Measurements from ENCODE around the gene DNAJB8.

Gene DNAJB8

DNA sequence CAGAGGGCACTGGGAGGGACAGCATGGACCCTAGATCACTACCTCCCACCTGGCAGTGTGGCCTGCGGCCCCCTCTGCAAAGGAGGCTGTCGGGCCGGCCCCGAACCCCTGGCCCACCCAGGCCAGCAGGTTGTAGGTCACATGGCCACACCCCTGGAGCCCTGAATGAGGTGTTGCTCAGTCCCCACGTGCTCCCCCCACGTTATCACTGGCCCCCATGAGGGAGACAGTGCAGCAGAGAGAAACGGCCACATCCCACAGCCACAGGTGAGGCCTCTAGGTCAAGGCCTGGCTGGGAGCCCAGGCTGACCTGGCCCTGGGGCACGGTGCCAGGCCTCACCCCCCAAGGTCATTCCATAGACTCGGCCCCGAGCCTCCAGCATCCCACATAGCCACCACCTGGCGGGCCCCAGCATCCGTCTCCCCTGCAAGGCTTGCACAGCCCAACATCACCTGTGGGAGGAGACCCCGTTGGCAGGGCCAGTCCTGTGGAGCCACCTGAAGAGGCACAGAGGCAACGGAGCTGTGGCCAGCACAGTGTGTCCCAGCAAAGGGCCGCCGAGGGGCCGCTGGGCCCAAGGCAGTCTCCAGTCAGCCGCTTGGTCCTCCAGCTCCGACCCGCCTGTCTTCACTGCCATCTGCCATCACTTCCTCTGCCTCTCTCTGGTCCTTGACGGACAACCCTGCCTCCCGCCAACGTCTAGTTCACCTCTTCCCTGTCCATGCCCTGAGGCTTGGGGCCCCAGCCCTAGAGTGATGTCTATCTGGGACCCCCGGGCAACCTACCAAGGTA is 53.1 kb downstream of the DNAJB8 start:
- Histone ChIP-seq H3K36me3 (ENCODE audit: insufficient read depth, low read length) (no peaks in the 10 kb centered on the region), H3K9ac (ENCODE audit: low read depth, low read length) (no peak overlapping the region), H3K27ac (ENCODE audit: low read depth, low read length) (no peak overlapping the region), H3K9me3 (ENCODE audit: insufficient read depth, low read depth, low read length) (no peaks in the 10 kb centered on the region), H3K4me3 (ENCODE audit: low read length) (no peak overlapping the region), H3K4me1 (ENCODE audit: insufficient read depth, low read length) (peaks cover 16% of the 10 kb centered on the region), H3K27me3 (ENCODE audit: insufficient read depth, low read length) (no peaks in the 10 kb centered on the region)
- WGBS = 90% methylated on average over 24 of the region's 24 CpGs

DNA sequence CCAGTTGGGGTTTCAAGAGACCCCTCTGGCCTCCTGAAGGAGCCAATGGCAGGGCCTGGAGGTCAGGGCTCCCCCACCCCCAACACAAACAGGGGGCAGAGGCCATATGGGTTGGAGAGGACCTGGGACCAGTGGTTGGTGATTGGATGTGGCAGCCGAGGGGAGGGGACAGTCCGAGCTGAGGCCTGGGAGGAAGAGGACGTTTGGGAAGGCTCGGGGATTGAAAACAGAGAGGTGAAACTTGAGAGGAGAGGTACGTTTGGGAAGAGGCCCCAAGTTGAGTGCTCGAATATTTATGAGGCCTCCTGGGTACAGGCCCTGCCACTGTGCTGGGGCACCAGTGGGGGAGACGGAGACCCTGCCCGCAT is 53.7 kb downstream of the DNAJB8 start:
- H3K36me3 ChIP-seq (ENCODE audit: insufficient read depth, low read length) = no peaks in the 10 kb centered on the region
- H3K4me1 ChIP-seq (ENCODE audit: insufficient read depth, low read length) = peaks cover 16% of the 10 kb centered on the region
- H3K27me3 ChIP-seq (ENCODE audit: insufficient read depth, low read length) = no peaks in the 10 kb centered on the region
- no peak overlapping the region for H3K27ac ChIP-seq (ENCODE audit: low read depth, low read length)
- H3K9me3 ChIP-seq (ENCODE audit: insufficient read depth, low read depth, low read length) = no peaks in the 10 kb centered on the region
- no peak overlapping the region for H3K4me3 ChIP-seq (ENCODE audit: low read length)
- 54% methylated on average over 8 of the region's 8 CpGs for WGBS
- no peak overlapping the region for H3K9ac ChIP-seq (ENCODE audit: low read depth, low read length)

All from HUES64 (cell line).